Uterus (tissue), 2 donors: Measurements from ENCODE around the gene CHCHD3.

Experiments used
- CTCF ChIP-seq, 4 experiments: fragments of 200-600 bp in 2 of 4; fragments of 450-650 bp in 2 of 4; sonication (generic) in 2 of 4; IDR thresholded peaks; one replicate each; pipeline ENCODE4 v1.5.1; 2016 to 2019; ENCODE audit warnings: antibody characterized with exemption in 4 of 4, mild to moderate bottlenecking in 2 of 4, moderate library complexity in 1 of 4
- POLR2A ChIP-seq, 2 donors: fragments of 450-650 bp; IDR thresholded peaks; one replicate each; pipeline ENCODE4 v1.6.1; 2016; ENCODE audit warnings: antibody characterized with exemption in 2 of 2, mild to moderate bottlenecking in 1 of 2, moderate library complexity in 1 of 2

GRCh38 chr7:133036289-133036688, 45.6 kb downstream of the CHCHD3 start:
- TF ChIP-seq CTCF (IDR thresholded peaks at IDR 0.05) (no peak), POLR2A (IDR thresholded peaks at IDR 0.05) (no peak)
